GM12873 (cell line): ENCODE measurements around the gene C15orf62.

ENCODE experiments used
- CTCF ChIP-seq: IDR thresholded peaks from 2 replicates; pipeline ENCODE4 v1.5.1; 2012; ENCODE audit warnings: low read depth, mild to moderate bottlenecking, moderate library complexity, low read length, control low read depth; ENCODE audit not compliant: insufficient read depth; ENCODE audit errors: missing control alignments

Gene C15orf62

DNA sequence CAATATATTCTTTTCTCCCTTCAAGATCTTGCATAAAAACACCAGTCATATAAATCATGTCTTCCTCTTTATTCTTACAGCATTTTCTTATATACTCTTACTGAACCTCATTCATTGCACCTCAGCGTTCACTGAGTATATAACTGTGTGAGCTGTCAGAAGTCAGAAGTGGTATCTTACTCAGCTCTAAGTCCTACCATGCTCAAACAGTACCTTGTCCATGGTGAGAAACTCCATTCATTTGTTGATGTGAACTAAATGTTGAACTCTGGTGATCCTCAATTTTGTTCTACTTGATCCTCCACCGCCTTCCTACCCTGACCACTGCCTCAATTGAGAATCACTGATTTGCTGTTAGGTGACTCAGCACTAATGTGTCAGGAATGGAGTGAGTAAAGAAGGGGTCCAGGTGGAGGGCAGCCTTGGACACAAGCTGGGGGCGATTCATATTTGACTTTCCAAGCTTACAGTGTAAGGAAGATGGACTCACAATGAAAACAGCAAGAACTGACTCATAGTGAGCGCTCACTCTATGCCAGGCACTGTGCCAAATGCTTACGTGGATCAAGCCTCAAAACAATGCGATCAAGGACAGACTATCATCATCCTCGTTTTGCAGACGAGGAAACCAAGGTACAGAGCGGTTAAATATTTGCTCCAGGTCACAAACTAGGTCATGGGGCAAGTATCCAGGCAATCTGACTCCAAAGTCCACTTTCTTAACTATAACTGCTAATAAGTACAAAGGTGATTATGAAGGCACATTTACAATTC lies 23.6 kb downstream of the C15orf62 start:
- TF ChIP-seq CTCF, result no peak

DNA sequence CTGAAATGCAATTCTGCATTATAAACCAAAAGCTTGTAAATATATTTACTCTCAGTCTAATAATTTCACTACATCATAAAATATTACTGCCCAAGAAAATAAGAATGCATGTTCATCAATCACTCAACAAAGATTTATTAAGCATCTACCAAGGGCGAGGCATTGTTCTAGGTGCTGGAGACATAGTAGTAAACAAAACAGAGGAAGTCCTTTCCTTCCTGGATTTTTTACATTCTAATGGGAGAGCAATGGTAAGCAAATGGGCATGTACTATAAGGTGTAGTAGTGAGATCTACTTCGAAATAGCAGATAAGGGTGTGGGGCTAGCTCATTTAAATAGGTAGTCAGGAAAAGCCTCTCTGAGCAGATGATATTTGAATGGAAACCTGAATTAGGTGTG lies 26.3 kb downstream of the C15orf62 start:
- TF ChIP-seq CTCF, result no peak

DNA sequence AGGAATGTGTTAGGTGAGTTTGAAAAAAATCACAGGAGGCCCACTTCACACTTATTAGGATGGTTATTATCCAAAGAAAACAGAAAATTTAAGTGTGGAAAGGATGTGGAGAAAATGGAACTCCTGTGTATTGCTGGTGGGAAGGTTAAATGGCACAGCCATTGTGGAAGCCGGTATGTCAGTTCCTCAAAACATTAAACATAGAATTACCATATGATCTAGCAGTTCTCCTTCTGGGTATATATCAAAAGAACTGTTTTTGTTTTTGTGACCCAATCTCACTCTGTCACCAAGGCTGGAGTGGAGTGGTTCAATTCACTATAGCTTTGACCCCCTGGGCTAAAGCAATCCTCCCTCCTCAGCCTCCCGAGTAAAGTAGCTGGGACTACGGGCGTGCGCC lies 26.7 kb downstream of the C15orf62 start:
- TF ChIP-seq CTCF, result no peak

DNA sequence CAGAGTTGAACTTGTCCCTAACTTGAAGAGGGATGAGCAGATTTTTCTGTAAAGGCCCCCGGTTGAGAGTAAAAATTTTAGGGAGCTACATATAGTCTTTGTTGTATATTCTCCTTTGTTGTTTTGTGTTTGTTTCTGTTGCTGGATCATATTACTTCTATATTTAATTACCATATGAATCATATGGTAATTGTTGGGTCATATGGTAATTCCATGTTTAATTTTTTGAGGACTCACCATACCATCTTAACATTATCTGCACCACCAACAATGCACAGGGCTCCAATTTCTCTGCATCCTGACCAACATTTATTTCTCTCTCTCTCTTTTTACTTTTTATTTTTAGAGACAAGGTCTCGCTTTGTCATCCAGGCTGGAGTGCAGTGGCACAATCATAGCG lies 29.7 kb downstream of the C15orf62 start:
- TF ChIP-seq CTCF, result no peak

DNA sequence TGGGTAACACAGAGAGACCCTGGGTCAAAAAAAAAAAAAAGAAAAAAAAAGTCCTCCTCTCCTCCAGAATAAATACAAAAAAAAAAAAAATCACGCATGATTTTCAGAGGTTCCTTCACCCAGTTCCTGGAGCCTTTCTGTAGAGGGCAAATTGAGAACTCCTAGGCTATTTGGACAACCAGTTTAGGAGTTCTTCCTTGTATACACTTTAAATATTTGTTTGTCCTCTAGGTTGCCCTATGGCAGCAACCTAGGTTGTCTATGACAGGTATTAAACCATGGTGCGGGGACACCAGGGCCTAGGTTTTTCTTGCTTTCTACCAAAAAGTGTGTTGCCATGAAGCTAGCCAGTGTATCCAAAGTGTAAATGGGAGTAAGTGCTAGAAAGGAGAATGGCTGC lies 33.3 kb downstream of the C15orf62 start:
- no peak for TF ChIP-seq CTCF

- TF ChIP-seq CTCF, result peak; percentile 21
These were observed 33.9 kb downstream of the C15orf62 start for GRCh38 chr15:40803688-40804087.

DNA sequence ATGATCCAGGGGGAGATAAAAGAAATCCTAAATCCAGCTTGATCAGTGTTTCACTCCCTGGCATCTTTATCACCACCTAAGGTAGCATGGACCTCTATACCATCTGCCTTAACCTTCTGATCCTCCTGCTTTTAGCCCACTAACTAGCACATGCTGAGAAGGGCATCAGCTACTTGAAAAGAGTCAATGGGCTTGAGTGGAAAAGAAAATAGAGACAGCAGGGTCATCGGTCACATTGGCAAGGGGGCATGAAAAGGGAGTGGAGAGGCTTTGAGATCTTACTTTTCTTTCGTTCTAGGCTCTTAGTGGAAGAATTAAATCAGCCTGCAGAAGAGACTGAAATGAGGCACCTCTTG lies 36.9 kb downstream of the C15orf62 start:
- TF ChIP-seq CTCF, result no peak
